Left forelimb (tissue), 1 donor: Measurements from ENCODE around the gene CHSY1.

Source experiments
- DNase-seq: peaks from one replicate; pipeline ENCODE4 v3.0.0-alpha.2; 2018; ENCODE audit warnings: low spot score

Gene CHSY1

GRCh38 chr15:101188637-101189408, 63.0 kb downstream of the CHSY1 start:
- DNase-seq = no peak

- no peak for DNase-seq
Measured at GRCh38 chr15:101187820-101188636, 63.8 kb downstream of the CHSY1 start.

- DNase-seq = no peak
Measured at GRCh38 chr15:101185770-101186169, 66.1 kb downstream of the CHSY1 start.

- DNase-seq = no peak
Measured at GRCh38 chr15:101185336-101185735, 66.5 kb downstream of the CHSY1 start.

- no peak for DNase-seq
Measured at GRCh38 chr15:101184830-101185229, 67.0 kb downstream of the CHSY1 start.

- DNase-seq = no peak
Measured at GRCh38 chr15:101183931-101184305, 67.9 kb downstream of the CHSY1 start.

- DNase-seq = no peak
Measured at GRCh38 chr15:101183226-101183930, 68.5 kb downstream of the CHSY1 start.

- DNase-seq = no peak
Measured at GRCh38 chr15:101182215-101182614, 69.6 kb downstream of the CHSY1 start.

- DNase-seq = no peak
Measured at GRCh38 chr15:101181349-101181748, 70.5 kb downstream of the CHSY1 start.

GRCh38 chr15:101180620-101181307, 71.1 kb downstream of the CHSY1 start:
- no peak for DNase-seq

- no peak for DNase-seq
Measured at GRCh38 chr15:101179341-101180153, 72.3 kb downstream of the CHSY1 start.

GRCh38 chr15:101178931-101179330, 72.9 kb downstream of the CHSY1 start:
- DNase-seq = no peak

GRCh38 chr15:101178479-101178878, 73.4 kb downstream of the CHSY1 start:
- no peak for DNase-seq

GRCh38 chr15:101177866-101178265, 74.0 kb downstream of the CHSY1 start:
- no peak for DNase-seq

- DNase-seq = no peak
Measured at GRCh38 chr15:101176625-101177024, 75.2 kb downstream of the CHSY1 start.

- DNase-seq = no peak
Measured at GRCh38 chr15:101175401-101175800, 76.4 kb downstream of the CHSY1 start.

- DNase-seq = no peak
Measured at GRCh38 chr15:101174152-101174920, 77.5 kb downstream of the CHSY1 start.

GRCh38 chr15:101173233-101174119, 78.4 kb downstream of the CHSY1 start:
- DNase-seq = no peak

- DNase-seq = no peak
Measured at GRCh38 chr15:101172501-101173071, 79.3 kb downstream of the CHSY1 start.
